ENCODE results near the gene MARK3.

The MARK3 gene

GRCh38 chr14:103536693-103537092, 151.5 kb downstream of the MARK3 start:
- TF ChIP-seq CTCF (IDR thresholded peaks at IDR 0.05): no peak
- Histone ChIP-seq H3K36me3 (no peaks in the 10 kb centered on the region), H3K4me3 (ENCODE audit: low read depth in 1 of 2, low read length in 1 of 2) (no peak overlapping the region), H3K4me1 (ENCODE audit: control insufficient read depth in 1 of 2, insufficient read depth in 1 of 2, low read depth in 1 of 2, low read length in 1 of 2) (no peaks in the 10 kb centered on the region), H3K27ac (no peak overlapping the region), H3K27me3 (peaks cover 38% of the 10 kb centered on the region), H3K9me3 (no peaks in the 10 kb centered on the region)

- Histone ChIP-seq H3K27ac (no peak overlapping the region), H3K36me3 (no peaks in the 10 kb centered on the region), H3K9me3 (no peaks in the 10 kb centered on the region)
Measured at GRCh38 chr14:103537175-103537990, 152.2 kb downstream of the MARK3 start.

GRCh38 chr14:103538291-103539055, 153.3 kb downstream of the MARK3 start:
- H3K27me3 ChIP-seq: peaks cover 43% of the 10 kb centered on the region
- no peaks in the 10 kb centered on the region for H3K9me3 ChIP-seq
- no peak overlapping the region for H3K27ac ChIP-seq
- H3K4me1 ChIP-seq (ENCODE audit: control insufficient read depth in 1 of 2, insufficient read depth in 1 of 2, low read depth in 1 of 2, low read length in 1 of 2): no peaks in the 10 kb centered on the region
- TF ChIP-seq CTCF (IDR thresholded peaks at IDR 0.05): no peak
- H3K36me3 ChIP-seq: no peaks in the 10 kb centered on the region
- H3K4me3 ChIP-seq (ENCODE audit: low read depth in 1 of 2, low read length in 1 of 2): no peak overlapping the region

More at GRCh38 chr14:103537175-103537990, 152.2 kb downstream of the MARK3 start:
- TF ChIP-seq CTCF (IDR thresholded peaks at IDR 0.05): no peak
- Histone ChIP-seq H3K27me3 (peaks cover 43% of the 10 kb centered on the region), H3K4me3 (ENCODE audit: low read depth in 1 of 2, low read length in 1 of 2) (no peak overlapping the region), H3K4me1 (ENCODE audit: control insufficient read depth in 1 of 2, insufficient read depth in 1 of 2, low read depth in 1 of 2, low read length in 1 of 2) (no peaks in the 10 kb centered on the region)

GRCh38 chr14:103539056-103539825, 154.0 kb downstream of the MARK3 start:
- H3K4me1 ChIP-seq (ENCODE audit: control insufficient read depth in 1 of 2, insufficient read depth in 1 of 2, low read depth in 1 of 2, low read length in 1 of 2): no peaks in the 10 kb centered on the region
- H3K4me3 ChIP-seq (ENCODE audit: low read depth in 1 of 2, low read length in 1 of 2): no peak overlapping the region
- no peak for TF ChIP-seq CTCF (IDR thresholded peaks at IDR 0.05)
- H3K27ac ChIP-seq: no peak overlapping the region
- H3K36me3 ChIP-seq: no peaks in the 10 kb centered on the region
- H3K27me3 ChIP-seq: peaks cover 43% of the 10 kb centered on the region
- no peaks in the 10 kb centered on the region for H3K9me3 ChIP-seq

GRCh38 chr14:103540821-103541708, 155.8 kb downstream of the MARK3 start:
- Histone ChIP-seq H3K36me3 (no peaks in the 10 kb centered on the region), H3K27ac (no peak overlapping the region), H3K27me3 (peaks cover 43% of the 10 kb centered on the region), H3K4me1 (ENCODE audit: control insufficient read depth in 1 of 2, insufficient read depth in 1 of 2, low read depth in 1 of 2, low read length in 1 of 2) (no peaks in the 10 kb centered on the region), H3K9me3 (no peaks in the 10 kb centered on the region), H3K4me3 (ENCODE audit: low read depth in 1 of 2, low read length in 1 of 2) (no peak overlapping the region)
- TF ChIP-seq CTCF (IDR thresholded peaks at IDR 0.05): no peak

All from neutrophil (primary cell).